ENCODE measurements around the gene CLSTN3.

DNA sequence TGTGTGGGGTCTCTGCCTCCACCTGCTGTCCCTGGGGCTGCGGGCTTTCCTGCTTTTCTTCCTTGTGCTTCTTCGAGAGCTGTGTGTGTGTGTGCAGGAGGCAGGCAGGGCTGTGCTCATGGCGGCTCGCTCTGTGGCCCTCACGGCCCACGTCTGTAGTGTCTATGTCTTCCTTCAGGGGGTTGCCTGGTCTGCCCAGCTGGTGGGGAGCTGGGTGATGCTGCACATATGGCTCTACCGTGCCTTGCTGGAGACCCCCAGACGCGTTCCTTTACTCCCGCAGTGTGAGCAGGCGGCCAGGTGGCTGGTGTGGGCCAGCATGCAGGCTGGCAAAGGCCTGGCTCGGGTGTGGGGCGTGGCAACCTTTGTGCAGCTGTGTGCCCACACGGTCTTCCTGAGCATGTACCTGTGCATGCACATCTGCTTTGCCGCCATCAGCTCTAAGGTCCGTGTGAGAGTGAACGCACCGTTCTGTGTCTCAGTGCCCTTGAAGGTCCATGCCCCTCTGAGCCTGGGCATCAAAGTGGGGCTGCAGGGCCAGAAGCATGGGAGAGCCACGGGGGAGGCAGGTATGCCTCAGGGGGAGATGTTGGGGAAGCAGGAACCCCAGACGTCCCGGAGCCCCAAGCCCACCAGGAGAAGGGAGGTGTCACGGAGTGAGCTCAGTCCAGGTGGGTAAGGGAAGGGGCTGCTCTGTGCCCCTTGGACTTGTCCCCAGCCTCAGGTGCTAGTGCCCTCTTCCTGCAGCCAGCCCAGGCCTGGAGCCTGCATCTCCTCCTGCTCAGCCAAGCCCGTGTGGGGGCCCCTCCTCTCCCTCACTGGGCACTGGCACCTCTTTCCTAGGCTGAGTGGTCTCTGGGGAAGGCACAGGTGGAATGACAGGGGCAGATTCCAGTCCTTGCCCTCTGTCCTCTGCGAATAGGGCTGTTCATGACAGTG is 26.4 kb downstream of the CLSTN3 start:
- TF ChIP-seq, protein P1, sequence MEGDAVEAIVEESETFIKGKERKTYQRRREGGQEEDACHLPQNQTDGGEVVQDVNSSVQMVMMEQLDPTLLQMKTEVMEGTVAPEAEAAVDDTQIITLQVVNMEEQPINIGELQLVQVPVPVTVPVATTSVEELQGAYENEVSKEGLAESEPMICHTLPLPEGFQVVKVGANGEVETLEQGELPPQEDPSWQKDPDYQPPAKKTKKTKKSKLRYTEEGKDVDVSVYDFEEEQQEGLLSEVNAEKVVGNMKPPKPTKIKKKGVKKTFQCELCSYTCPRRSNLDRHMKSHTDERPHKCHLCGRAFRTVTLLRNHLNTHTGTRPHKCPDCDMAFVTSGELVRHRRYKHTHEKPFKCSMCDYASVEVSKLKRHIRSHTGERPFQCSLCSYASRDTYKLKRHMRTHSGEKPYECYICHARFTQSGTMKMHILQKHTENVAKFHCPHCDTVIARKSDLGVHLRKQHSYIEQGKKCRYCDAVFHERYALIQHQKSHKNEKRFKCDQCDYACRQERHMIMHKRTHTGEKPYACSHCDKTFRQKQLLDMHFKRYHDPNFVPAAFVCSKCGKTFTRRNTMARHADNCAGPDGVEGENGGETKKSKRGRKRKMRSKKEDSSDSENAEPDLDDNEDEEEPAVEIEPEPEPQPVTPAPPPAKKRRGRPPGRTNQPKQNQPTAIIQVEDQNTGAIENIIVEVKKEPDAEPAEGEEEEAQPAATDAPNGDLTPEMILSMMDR (conservative IDR thresholded peaks at IDR 0.05 in 1 of 2, IDR thresholded peaks at IDR 0.05 in 1 of 2; ENCODE audit: low read depth in 1 of 2, low read length in 2 of 2), result no peak
- TF ChIP-seq EZH2 (IDR thresholded peaks at IDR 0.05; ENCODE audit: low read length, missing control alignments), result no peak
